Fibroblast of skin of scalp (primary cell): Measurements from ENCODE around the gene ECT2. TPM values are rescaled to one million over a fixed set of nuclear protein-coding genes. Genes with fewer than 3 reads are reported as not detected.
"Not testable (repeated sequence)": the region's sequence is repeated elsewhere in the genome, so short reads cannot be mapped to it uniquely, and the experiment has no call there.

Experiments
- DNase-seq: peaks from one replicate; pipeline ENCODE4 v3.0.0-alpha.2; 2013
- polyA plus RNA-seq, 2 experiments: library from polyadenylated mRNA; unstranded; fragments of 120-200 nt; gene quantifications; one replicate each; pipeline ENCODE4 v1.2.1, GENCODE V29; 2013; ENCODE audit not compliant: insufficient read length in 2 of 2

Gene ECT2, protein sequence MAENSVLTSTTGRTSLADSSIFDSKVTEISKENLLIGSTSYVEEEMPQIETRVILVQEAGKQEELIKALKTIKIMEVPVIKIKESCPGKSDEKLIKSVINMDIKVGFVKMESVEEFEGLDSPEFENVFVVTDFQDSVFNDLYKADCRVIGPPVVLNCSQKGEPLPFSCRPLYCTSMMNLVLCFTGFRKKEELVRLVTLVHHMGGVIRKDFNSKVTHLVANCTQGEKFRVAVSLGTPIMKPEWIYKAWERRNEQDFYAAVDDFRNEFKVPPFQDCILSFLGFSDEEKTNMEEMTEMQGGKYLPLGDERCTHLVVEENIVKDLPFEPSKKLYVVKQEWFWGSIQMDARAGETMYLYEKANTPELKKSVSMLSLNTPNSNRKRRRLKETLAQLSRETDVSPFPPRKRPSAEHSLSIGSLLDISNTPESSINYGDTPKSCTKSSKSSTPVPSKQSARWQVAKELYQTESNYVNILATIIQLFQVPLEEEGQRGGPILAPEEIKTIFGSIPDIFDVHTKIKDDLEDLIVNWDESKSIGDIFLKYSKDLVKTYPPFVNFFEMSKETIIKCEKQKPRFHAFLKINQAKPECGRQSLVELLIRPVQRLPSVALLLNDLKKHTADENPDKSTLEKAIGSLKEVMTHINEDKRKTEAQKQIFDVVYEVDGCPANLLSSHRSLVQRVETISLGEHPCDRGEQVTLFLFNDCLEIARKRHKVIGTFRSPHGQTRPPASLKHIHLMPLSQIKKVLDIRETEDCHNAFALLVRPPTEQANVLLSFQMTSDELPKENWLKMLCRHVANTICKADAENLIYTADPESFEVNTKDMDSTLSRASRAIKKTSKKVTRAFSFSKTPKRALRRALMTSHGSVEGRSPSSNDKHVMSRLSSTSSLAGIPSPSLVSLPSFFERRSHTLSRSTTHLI
- polyA plus RNA-seq (2013, experiment 1 of 2; ENCODE audit: insufficient read length), result 24.2 TPM
- polyA plus RNA-seq (2013, experiment 2 of 2; ENCODE audit: insufficient read length), result 26.4 TPM

DNA sequence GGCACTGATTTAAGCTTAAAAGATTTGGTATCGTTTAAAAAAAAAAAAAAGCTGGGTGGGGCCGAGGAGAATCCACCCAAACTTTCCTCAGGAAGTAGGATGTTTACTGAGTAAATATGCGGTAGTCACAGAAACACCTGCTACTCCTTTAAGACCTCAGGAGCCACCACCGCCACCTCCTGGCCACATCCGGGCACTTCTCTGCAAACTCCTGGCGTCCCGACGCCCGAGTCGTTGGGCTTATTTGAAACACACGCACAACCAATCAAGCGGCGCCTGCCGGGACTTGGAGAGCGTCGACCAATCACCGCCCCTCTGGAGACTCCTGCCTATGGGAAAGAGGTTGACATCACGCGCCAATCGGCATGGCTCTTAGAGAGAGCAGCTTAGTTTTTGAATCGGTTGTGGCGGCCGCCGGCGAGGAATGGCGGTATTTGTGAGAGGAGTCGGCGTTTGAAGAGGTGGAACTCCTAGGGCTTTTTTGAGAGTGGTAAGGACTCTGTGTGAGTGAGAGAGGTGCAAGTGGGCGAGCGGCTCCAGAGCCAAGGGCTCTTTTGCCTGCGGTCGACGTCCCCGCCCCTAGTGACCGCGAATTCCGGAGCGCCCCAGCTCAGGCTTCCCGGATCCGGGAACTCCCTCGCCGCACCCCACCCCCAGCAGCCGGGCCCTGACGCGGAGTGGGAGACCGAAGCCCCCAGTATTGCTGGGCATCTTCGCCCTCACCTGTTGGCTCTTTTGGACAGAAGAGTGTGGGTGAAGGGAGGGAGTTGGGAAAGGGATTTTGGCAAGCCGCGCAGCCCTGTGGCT lies at the start of gene ECT2:
ECT2 (plus strand) TSS at position 359 of the 807 bp plus-strand sequence. CDS start 3,805 bp downstream, outside the sequence.
- peak; percentile 100 for DNase-seq

DNA sequence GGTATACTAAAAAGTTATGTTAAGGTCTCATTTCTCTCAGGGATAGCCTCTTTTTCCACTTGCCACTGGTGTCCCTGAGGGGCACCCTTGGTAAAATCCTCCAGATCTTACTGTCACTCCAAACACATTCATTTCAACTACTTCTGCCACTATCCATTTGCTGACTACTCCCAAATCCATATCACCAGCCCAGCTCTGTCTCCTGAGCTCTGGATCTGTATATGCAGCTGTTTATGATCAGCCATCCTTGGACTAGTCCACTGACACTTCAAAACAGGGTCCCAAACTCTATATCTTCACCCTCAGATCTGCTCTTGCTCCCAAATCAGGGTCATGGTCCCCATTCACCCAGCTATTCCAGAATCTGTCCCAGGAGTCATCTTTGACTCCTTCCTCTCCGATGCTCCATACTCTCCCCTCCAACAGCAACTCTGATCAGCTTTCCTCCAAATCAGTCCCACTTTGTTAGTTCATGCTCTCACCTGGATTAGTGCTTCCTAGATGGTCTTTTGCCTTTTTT lies 49.5 kb upstream of the ECT2 start:
- DNase-seq, result no peak

DNA sequence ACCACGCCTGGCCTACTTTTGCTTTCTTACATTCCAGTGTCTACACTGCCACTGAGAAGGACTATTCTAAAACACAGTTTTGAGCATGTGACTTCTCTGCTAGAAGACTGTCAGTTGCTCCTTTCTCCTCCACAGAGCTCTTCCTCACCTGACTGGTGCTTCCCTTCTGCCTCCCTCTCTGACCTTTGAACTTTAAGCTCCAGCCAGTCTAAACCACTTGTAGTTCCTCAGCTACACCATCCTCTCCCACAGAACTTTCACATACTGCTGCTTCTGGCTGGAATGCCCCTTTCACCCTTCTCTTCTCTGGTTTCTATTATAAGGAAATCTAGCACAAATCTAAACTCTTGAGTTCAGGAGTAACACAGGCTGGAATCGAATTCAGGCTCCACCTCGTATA lies 48.8 kb upstream of the ECT2 start:
- DNase-seq, result no peak

DNA sequence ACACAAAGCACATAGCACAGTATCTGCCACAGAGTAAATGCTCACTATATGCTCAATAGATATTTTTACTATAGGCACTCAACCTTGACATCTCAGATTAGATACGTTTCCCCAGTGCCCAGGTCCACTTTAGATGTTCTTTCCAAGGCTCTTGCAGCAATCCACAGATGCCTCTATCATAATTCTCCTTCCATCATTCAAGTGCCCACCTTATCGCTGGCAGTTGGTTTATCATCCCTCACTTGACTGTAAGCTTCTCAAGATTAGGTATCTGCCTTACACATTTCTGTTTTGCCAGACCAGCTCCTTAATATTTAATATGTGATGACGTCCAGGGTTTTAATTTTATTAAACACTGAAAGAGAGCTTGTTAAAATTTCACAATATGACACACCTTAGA lies 48.3 kb upstream of the ECT2 start:
- no peak for DNase-seq

DNA sequence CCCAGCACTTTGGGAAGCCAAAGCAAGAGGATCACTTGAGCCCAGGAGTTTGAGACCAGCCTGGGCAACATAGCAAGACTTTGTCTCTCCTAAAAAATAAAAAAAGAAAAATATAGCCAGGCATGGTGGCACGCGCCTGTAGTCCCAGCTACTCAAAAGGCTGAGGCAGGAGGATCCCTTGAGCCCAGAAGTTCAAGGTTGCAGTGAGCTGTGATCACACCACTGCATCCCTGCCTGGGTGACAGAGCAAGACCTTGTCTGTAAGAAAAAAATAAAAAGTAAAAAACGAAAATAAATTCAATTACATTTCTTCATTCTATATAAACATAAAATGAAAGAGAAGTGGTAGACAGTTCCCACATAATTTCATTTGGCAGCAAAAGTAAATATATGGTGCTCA lies 47.8 kb upstream of the ECT2 start:
- DNase-seq, result not testable (repeated sequence)

DNA sequence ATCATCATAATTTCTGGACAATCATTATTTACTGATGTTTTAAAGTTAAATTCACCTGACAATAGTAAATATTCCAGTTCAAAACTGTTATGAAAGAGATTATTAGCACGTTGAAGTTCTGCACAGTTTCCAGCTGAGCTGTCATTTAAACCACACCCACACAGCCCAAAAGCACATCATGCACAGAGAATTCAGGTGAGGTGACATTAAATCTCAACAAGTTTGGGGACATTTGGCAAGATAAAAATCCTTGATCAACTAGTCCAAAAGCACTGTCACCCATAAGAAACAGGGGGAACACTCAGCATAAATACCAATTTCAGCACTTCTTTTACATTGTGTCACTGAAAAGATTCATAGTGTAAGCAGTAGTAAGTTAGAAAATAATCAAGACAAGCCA lies 46.5 kb upstream of the ECT2 start:
- DNase-seq, result no peak

DNA sequence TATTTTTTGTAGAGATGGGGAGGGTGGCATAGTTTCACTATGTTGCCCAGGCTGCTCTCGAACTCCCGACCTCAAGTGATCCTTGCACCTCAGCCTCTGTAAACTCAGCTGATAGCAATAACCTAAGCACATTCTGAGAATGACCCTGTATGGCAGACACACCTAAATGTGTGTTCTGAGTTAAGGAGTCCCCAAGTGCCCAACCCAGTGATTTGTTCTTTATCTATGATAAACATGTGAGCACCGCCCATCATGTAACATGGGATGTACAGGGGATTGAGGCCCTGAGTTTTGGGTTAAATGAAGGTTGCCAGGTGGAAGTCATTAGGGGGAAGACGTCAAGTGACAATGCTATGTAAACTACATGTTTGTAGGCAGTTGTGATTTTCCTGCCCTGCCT lies 45.4 kb upstream of the ECT2 start:
- no peak for DNase-seq

DNA sequence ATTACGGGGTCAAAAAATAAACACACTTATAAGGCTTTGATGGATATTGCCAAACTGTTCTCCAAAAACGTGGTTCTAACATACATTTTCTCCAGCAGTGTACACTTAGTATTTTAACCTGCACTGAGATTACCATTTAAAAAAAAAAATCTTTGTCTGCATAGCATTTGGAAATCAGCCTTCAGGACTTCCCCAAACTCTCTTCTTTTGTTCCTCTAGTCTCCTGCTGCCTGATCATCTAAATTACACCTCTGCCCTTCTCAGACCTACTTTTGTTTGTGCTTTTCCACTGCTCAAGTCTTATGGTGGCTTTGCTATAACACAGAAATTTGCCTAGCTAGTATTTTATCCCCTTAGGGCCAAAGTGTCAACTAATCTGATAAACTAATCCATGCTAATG lies 43.5 kb upstream of the ECT2 start:
- DNase-seq, result no peak

DNA sequence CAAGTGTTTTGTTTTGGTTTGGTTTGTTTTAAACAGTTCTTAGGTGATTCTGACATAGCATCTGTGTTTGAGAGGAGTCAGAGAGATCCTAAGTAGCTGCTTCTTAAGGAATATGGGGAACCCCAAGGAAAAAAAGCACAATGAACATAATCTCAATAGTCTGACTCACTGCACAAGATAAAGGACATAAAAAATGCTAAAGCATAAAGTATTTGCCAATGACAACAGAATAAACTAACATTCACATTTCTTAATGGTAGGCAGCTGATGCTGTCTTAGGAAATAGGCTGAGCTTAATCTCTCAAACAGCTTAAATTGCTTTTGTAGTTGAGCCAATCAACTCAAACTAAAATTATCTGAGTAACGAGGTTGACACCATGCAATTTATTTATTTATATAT lies 42.6 kb upstream of the ECT2 start:
- DNase-seq, result peak; percentile 57

DNA sequence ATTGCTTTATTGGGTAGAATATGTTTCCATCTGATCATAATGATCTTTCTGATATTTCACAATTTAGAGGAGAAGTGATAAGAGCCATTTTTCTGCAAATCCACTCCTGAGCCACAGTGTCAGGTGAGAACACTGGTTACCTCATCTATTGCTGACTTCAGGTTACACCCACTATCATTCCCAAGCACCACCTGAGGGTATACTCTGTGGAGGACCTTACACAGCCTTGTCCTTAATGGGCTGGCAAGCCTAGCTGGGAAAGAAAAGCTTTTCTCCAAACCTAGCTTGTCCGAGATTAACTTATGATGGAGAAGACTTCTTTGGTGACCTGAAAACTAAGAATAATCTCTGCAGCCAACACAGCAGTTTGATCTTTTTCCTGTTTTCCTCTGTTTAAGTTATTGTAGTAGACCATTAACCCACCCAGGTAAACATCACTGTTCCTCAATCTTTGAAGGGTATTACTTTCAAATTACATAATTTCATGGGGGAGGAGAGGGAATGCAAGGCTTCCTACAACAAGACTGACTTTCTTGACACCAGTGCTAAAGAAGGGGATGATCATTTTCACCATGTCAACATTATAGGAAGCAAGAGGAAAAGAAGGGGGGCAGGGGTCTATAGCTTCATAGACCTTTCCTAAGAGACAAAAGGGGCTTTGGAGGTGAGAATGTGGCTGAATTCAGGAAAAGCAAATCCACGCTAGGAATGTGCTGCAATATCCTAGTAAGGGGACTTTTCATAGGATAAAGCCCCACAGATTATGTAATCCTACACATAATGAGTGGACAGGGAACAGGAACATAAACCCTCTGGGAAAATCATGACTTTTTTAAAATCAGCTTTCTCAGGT lies 41.4 kb upstream of the ECT2 start:
- DNase-seq, result no peak

DNA sequence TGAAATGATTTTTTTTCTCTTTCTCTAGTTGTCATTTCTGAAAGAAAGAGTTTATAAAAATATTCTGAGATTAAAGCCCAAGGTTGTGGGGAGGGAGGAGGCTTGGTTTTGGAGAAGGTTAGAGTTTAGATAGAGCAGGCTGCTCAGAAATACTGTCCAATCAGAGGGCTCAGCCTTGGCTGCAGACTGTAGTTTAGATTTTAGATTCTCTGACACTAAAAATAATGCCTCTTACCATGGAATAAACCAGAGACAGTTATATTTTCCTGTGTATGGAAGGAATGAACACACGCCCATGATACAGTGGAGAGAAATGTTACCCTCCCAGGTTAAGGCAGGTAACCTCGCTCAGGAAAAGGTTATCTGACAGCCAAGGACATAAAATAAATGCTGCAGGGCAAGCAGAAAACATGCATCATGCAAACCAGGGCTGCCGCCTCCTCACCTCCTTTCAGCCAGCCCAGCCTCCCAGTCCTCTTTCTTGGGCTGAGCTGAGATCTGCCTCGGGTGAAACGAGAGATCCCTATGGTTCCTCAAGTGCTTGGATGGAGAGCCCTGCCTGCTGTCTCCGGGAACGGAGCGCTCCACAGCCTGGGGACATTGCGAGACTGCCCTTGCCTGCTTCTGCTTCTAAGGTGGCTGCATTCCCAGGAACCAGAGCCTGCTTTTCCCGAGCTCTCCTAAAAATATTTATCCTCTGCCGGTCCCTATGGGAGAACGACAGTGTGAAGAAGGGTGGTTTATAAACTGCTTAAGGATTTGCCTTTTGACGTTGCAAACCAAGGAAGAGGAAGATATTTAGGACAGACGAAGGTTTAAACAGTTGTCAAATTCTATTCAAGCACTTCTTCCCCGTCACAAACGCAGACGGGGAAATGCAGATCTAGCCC lies 40.5 kb upstream of the ECT2 start:
- peak; percentile 38 for DNase-seq

DNA sequence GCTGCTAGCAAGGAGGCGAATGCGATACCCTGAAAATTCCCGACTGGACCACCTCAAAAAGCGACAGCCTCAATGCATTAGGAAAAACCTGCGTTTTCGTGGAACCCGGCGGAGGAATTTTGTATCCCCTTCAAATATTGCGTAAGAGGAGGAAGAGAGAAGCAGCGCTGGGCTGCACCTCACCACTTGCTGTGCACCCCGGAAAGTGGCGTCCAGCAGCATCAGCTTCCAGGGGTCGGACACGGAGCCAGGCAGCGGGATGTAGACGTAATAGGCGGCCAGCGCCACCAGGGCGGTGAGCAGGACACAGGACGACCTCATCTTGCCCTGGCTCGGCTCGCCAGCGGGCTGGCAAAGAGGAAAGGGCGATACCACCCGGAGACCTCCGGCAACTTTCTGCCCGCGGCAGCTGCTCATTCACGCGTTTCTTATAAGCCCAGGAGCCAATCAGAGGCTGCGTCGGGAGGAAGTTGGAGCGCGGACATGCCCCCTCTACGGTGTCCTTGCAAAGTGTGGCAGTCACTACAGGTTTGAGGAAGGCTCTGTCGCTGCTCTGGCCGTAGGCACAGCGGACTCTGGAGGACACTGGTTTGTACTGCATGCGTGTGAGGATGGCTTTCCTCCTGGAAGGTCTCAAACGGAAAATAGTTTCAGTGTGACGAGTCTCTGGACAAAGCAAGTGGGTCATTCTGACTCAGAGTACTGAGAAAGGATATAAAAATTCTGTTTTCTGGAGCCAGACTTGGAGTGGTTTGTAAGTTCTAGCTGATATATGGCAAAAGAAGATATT lies 39.7 kb upstream of the ECT2 start, which contains the start of gene NCEH1:
NCEH1 (minus strand) TSS at position 404 of the 790 bp plus-strand sequence; CDS start at position 321, 83 bp downstream.
- peak; percentile 98 for DNase-seq

DNA sequence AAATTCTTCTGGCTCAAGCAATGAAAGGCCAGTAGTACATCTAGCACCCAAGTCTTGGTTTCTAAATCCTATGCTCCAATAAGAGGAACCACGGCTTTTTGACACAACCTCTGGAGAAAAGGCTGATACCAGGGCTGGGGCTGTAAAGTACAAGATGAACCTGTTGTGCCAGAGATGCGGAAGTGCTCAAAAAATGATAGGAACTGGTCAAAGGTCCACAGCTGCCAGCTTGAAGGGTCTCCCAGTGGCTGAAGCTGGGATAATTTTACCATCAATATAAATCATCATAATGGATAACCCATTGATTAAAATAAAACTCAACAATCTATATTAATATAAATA lies 39.1 kb upstream of the ECT2 start:
- DNase-seq, result no peak

DNA sequence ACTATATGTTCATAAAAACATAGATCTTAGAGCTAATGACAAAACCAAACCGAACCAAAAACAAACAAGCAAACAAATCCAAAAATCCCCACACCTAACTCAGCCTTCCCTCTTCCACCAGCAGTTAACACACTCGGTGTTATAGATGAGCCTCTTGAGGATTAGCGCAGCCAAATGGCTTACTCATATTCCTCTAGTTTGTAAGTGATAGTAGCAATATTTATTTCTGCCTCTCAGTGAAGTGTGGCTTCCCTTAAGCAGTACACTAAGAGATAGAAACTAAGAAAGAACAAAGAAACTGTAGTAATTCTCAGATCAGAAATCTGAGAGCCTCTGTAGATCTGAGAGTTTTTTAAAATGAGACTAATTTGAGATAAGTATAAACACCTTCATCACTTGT lies 37.2 kb upstream of the ECT2 start:
- DNase-seq, result no peak

DNA sequence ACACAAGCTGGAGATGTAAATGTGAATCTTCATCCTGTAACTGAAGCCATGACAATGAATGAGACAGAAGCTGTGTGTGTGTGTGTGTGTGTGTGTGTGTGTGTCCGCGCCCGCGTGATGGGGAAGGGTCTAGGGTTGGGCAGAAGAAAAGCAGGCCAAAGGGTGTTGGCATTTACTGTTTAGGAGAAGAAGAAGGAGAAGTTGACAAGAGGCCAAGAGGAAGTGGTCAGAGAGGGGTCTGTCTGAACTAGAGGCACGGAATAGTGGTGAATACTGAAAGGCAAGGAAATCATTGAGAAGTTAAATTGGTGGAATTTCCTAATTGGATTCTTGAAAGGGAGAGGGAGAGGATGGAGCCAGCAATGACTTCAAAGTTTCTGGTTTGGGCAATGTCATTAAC lies 34.0 kb upstream of the ECT2 start:
- DNase-seq, result no peak

DNA sequence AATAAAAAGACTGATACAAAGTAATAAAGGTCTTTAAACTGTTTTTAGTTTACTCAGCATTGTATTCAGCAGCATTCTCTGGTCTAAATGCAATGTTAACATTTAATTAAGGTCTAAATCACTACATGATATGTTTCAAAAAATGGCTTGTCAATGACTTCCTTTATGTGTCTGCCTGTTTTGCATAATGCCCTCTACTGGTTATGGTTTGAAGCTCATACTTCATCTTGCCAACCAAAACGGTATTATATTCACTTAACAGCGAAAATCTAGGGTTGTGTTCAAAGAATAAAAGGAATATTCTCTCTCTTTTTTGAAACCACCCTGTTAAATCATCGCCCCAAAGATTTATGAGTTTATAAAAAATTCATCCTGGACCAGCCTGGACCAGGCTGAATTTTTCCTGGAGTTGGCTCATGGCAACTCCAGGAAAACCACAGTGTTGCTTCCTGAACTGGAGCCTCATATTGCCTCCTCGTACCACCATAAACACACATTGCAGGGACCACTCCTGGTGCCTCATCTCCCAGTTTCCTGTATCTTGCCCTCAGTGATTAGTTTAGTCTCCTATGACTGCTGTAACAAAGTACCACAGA lies 32.9 kb upstream of the ECT2 start:
- DNase-seq, result no peak

DNA sequence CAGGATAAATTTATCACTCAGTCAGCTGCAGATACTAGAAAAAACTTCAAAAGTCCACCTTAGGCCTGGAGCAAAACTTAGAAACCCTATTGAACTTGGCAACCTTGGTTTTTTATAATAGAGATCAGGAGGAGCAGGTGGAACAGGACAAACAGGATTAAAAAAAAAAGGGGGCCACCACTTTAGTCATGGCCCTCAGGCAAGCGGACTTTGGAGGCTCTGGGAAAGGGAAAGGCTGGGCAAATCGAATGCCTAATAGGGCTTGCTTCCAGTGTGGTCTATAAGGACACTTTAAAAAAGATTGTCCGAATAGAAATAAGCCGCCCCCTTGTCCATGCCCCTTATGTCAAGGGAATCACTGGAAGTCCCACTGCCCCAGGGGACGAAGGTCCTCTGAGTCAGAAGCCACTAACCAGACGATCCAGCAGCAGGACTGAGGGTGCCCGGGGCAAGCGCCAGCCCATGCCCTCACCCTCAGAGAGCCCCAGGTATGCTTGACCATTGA lies 27.9 kb upstream of the ECT2 start:
- not testable (repeated sequence) for DNase-seq

DNA sequence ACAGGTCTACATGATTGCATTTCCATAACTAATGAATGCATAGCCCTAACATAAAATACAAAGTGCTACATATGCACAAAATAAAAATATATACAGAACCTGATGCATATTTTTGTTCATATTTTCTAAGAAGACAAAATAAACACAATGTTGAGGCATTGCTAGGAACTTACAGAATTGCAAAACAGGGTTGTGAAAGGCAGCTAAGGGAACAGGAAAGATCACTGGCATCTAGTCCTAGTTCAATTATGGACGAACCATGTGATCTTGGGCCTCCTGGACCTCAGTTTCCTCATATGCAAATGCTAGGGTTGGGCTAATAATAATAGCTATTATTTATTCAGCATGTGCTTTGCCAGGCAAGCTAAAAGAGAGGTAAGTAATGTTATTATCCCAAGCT lies 24.1 kb upstream of the ECT2 start:
- DNase-seq, result no peak

DNA sequence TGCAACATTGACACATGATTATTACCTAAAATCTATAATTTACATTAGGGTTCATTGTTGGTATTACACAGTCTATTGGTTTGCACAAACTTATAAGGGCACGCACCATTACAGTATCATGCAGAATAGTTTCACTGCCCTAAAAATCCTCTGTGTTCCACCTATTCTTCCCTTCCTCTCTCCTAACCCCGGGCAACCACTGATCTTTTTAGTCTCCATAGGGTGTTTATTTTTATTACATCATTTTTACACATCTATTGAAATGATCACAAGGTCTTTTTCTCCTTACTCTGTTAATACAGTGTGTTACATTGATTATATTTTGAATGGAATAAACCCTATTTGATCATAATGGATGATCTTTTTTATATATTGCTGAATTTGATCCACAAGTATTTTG lies 15.5 kb upstream of the ECT2 start:
- DNase-seq, result no peak
